Measurements from ENCODE around the gene COG3.

DNA sequence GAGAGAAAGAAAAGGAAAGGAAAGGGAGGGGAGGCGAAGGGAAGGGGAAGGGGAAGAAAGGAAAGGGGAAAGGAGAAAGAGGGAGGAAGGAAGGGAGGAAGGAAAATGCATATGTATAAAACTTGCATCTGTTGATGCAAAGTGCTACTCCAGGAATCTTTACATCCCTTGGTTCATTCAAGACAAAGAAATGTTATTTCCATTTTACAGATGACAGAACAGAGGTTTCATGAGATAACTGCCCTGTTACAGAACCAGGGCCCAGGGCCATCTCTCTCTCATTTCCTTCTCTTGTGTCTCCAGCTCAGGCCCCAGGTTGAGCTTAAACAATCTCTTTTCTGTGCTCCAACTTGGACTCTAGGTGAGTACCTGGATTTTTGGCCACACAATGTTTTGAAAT is 44.8 kb upstream of the COG3 start:
- TF ChIP-seq CTCF (IDR thresholded peaks at IDR 0.05), result no peak
- TF ChIP-seq POLR2A (IDR thresholded peaks at IDR 0.05), result no peak
